GM13977 (cell line): ENCODE results near the gene PROK1.

Source experiments
- DNase-seq: peaks from one replicate; pipeline ENCODE4 v3.0.0; 2012; ENCODE audit warnings: low spot score
- CTCF ChIP-seq: IDR thresholded peaks from 2 replicates; pipeline ENCODE4 v1.5.1; 2012; ENCODE audit warnings: mild to moderate bottlenecking, control low read depth; ENCODE audit not compliant: insufficient read depth; ENCODE audit errors: extremely low read depth, missing control alignments
- in situ Hi-C: fragments of 300-500 bp; cut with MboI; formaldehyde crosslinking; loops from one replicate; pipeline ENCODE4 v1.12.0; 2022; ENCODE audit warnings: low sequenced_read_pairs, low pct_unique_long_range_greater_than_20kb, mixed read lengths, inconsistent platforms; ENCODE audit not compliant: unreplicated experiment

The PROK1 gene

GRCh38 chr1:110477967-110478640, 27.2 kb downstream of the PROK1 start:
- no peak for TF ChIP-seq CTCF
- no peak for DNase-seq
- in situ Hi-C loops, result no loop called here

GRCh38 chr1:110478886-110479285, 27.9 kb downstream of the PROK1 start:
- no peak for DNase-seq
- in situ Hi-C loops, result no loop called here
- TF ChIP-seq CTCF, result no peak

- in situ Hi-C loops, result no loop called here
- no peak for TF ChIP-seq CTCF
- no peak for DNase-seq
Measured at GRCh38 chr1:110480356-110481096, 29.6 kb downstream of the PROK1 start.

- TF ChIP-seq CTCF, result no peak
- in situ Hi-C loops, result no loop called here
- no peak for DNase-seq
Measured at GRCh38 chr1:110481968-110482623, 31.1 kb downstream of the PROK1 start.

GRCh38 chr1:110482662-110483307, 31.8 kb downstream of the PROK1 start:
- DNase-seq, result no peak
- no peak for TF ChIP-seq CTCF
- in situ Hi-C loops, result no loop called here

GRCh38 chr1:110483308-110483685, 32.3 kb downstream of the PROK1 start:
- no peak for DNase-seq
- in situ Hi-C loops, result no loop called here
- TF ChIP-seq CTCF, result no peak
